RWPE2 (cell line): ENCODE results near the gene OGFR.

ENCODE experiments used
- ATAC-seq: fragments of 200-7000 bp; cut with Tn5 transposase; 3 replicates; pipeline ENCODE4 v1.9.1; 2021; ENCODE audit warnings: low read depth
- DNase-seq: peaks from one replicate; pipeline ENCODE4 v3.0.0-alpha.2; 2020; ENCODE audit warnings: low spot score
- H3K27ac ChIP-seq: fragments of 450-650 bp; 2 replicates; pipeline ENCODE4 v1.5.1; 2017; ENCODE audit warnings: mild to moderate bottlenecking; ENCODE audit not compliant: poor library complexity, severe bottlenecking
- H3K27me3 ChIP-seq: fragments of 250-450 bp; sonication (Bioruptor Pico); 2 replicates; pipeline ENCODE4 v1.5.1; 2021; ENCODE audit warnings: mild to moderate bottlenecking, moderate library complexity; ENCODE audit not compliant: insufficient read depth, poor library complexity, severe bottlenecking
- H3K36me3 ChIP-seq: fragments of 250-450 bp; sonication (Bioruptor Pico); 2 replicates; pipeline ENCODE4 v1.5.1; 2020; ENCODE audit warnings: low read depth, mild to moderate bottlenecking, moderate library complexity
- H3K4me1 ChIP-seq: fragments of 250-450 bp; sonication (Bioruptor Pico); 2 replicates; pipeline ENCODE4 v1.5.1; 2021; ENCODE audit warnings: mild to moderate bottlenecking, moderate library complexity; ENCODE audit not compliant: insufficient read depth, poor library complexity, severe bottlenecking
- H3K4me3 ChIP-seq: fragments of 250-450 bp; sonication (Bioruptor Pico); 2 replicates; pipeline ENCODE4 v1.5.1; 2021; ENCODE audit warnings: mild to moderate bottlenecking, moderate library complexity; ENCODE audit not compliant: severe bottlenecking
- H3K9me3 ChIP-seq: fragments of 250-450 bp; sonication (Bioruptor Pico); 2 replicates; pipeline ENCODE4 v1.5.1; 2021; ENCODE audit warnings: mild to moderate bottlenecking, moderate library complexity; ENCODE audit not compliant: severe bottlenecking
- CTCF ChIP-seq: fragments of 450-650 bp; IDR thresholded peaks from one replicate; pipeline ENCODE4 v1.5.1; 2017; ENCODE audit warnings: mild to moderate bottlenecking, moderate library complexity; ENCODE audit not compliant: poor library complexity, severe bottlenecking

The OGFR gene

GRCh38 chr20:62802026-62802712 lies 2.5 kb upstream of the OGFR start:
- no peak overlapping the region for H3K4me3 ChIP-seq
- no peak for TF ChIP-seq CTCF
- no peaks in the 10 kb centered on the region for H3K9me3 ChIP-seq
- peaks cover 56% of the 10 kb centered on the region for H3K36me3 ChIP-seq
- no peak overlapping the region for H3K27ac ChIP-seq
- H3K4me1 ChIP-seq, result peaks cover 14% of the 10 kb centered on the region
- no peaks in the 10 kb centered on the region for H3K27me3 ChIP-seq
- DNase-seq (peak; percentile 83), ATAC-seq (peak; percentile 3; the same call in 2 of the 3 replicates)

- ATAC-seq (no peak), DNase-seq (no peak)
- H3K4me3 ChIP-seq, result peak overlapping the region; percentile 97
- H3K36me3 ChIP-seq, result peaks cover 56% of the 10 kb centered on the region
- peak; percentile 25 for TF ChIP-seq CTCF
- H3K9me3 ChIP-seq, result no peaks in the 10 kb centered on the region
- H3K27ac ChIP-seq, result peak overlapping the region; percentile 60
- H3K27me3 ChIP-seq, result no peaks in the 10 kb centered on the region
- peaks cover 9% of the 10 kb centered on the region for H3K4me1 ChIP-seq
These were observed 511 bp upstream of the OGFR start for GRCh38 chr20:62804021-62804626.

GRCh38 chr20:62805155-62805710 lies 598 bp downstream of the OGFR start:
- H3K9me3 ChIP-seq, result no peaks in the 10 kb centered on the region
- no peaks in the 10 kb centered on the region for H3K27me3 ChIP-seq
- peak; percentile 33 for ATAC-seq
- peaks cover 9% of the 10 kb centered on the region for H3K4me1 ChIP-seq
- H3K4me3 ChIP-seq, result peak overlapping the region; percentile 97
- TF ChIP-seq CTCF, result peak; percentile 6
- DNase-seq, result no peak
- H3K27ac ChIP-seq, result peak overlapping the region; percentile 60
- H3K36me3 ChIP-seq, result peaks cover 56% of the 10 kb centered on the region

- TF ChIP-seq CTCF, result no peak
- Histone ChIP-seq H3K27ac (peak overlapping the region; percentile 60), H3K9me3 (no peaks in the 10 kb centered on the region), H3K4me3 (peak overlapping the region; percentile 97), H3K27me3 (no peaks in the 10 kb centered on the region), H3K4me1 (peaks cover 9% of the 10 kb centered on the region), H3K36me3 (peaks cover 56% of the 10 kb centered on the region)
- no peak for ATAC-seq
- DNase-seq, result peak; percentile 86
These were observed 1.2 kb downstream of the OGFR start for GRCh38 chr20:62805711-62806382.
